A549 (cell line): ENCODE results near the gene TEN1. TPM values are rescaled to one million over a fixed set of nuclear protein-coding genes. Genes with fewer than 3 reads are reported as not detected.

Experiments
- ATAC-seq, 2 experiments: fragments of 200-7000 bp in 1 of 2; fragments of >200 bp in 1 of 2; cut with Nextera tagmentation in 1 of 2; cut with Tn5 transposase in 1 of 2; 3 replicates each; pipeline versions ENCODE4 v1.8.0 to v1.9.1; 2018 to 2020; ENCODE audit warnings: mild to moderate bottlenecking in 1 of 2, moderate library complexity in 1 of 2
- CTCF ChIA-PET: fragments of 300-600 bp; sonication (Branson Sonifier 250); formaldehyde crosslinking; extraction: SDS; loops from one replicate; lab custom pipeline; 2021; ENCODE audit warnings: antibody characterized with exemption, inconsistent platforms; lab: Yijun Ruan, JAX
- POLR2A ChIA-PET: fragments of 350-600 bp; formaldehyde crosslinking; extraction: SDS; loops from one replicate; lab custom pipeline; 2021; ENCODE audit warnings: antibody characterized with exemption, inconsistent platforms; lab: Yijun Ruan, JAX
- DNase-seq, 2 experiments: peaks; one replicate each; pipeline versions ENCODE4 v3.0.0 to v3.0.0-alpha.2; 2011 to 2016; ENCODE audit warnings: low read depth in 1 of 2, low spot score in 1 of 2
- FAIRE-seq: peaks from 2 replicates; lab custom pipeline; 2011; peaks lifted over from hg19 to GRCh38; lab: Jason Lieb, UNC
- H3K27ac ChIP-seq, 2 experiments: fragments of >200 bp; sonication (Bioruptor Twin); formaldehyde crosslinking; 3 replicates each; pipeline ENCODE4 v1.5.1; 2016 to 2017
- H3K4me1 ChIP-seq: fragments of >200 bp; sonication (Bioruptor Twin); formaldehyde crosslinking; 3 replicates; pipeline ENCODE4 v1.6.1; 2016
- H3K4me2 ChIP-seq: fragments of >200 bp; sonication (Bioruptor Twin); formaldehyde crosslinking; 3 replicates; pipeline ENCODE4 v1.6.1; 2016
- H3K4me3 ChIP-seq: fragments of >200 bp; sonication (Bioruptor Twin); formaldehyde crosslinking; 3 replicates; pipeline ENCODE4 v1.5.1; 2016
- H3K9me3 ChIP-seq: fragments of >200 bp; sonication (Bioruptor Twin); formaldehyde crosslinking; 3 replicates; pipeline ENCODE4 v1.6.1; 2016
- ATOH8 ChIP-seq: fragments of 250-450 bp; sonication (Bioruptor Pico); IDR thresholded peaks from 2 replicates; pipeline ENCODE4 v1.5.0; 2020; ENCODE audit warnings: low read depth, mild to moderate bottlenecking, moderate library complexity
- BCL3 ChIP-seq: fragments of >200 bp; sonication (Bioruptor Twin); formaldehyde crosslinking; IDR thresholded peaks from 3 replicates; pipeline ENCODE4 v1.6.1; 2016
- CBX8 ChIP-seq: fragments of 200-600 bp; sonication (generic); IDR thresholded peaks from 2 replicates; pipeline ENCODE4 v1.6.1; 2016
- CHD4 ChIP-seq: fragments of 200-600 bp; sonication (generic); IDR thresholded peaks from 2 replicates; pipeline ENCODE4 v1.6.1; 2016; ENCODE audit warnings: antibody characterized with exemption, mild to moderate bottlenecking, borderline replicate concordance
- HES2 ChIP-seq: fragments of >200 bp; sonication (Bioruptor Twin); formaldehyde crosslinking; IDR thresholded peaks from 2 replicates; pipeline ENCODE4 v1.6.1; 2016
- KDM1A ChIP-seq: fragments of 200-600 bp; sonication (generic); IDR thresholded peaks from 2 replicates; pipeline ENCODE4 v1.6.1; 2016; ENCODE audit warnings: low read depth, mild to moderate bottlenecking
- KDM5A ChIP-seq: fragments of 200-600 bp; sonication (generic); IDR thresholded peaks from 2 replicates; pipeline ENCODE4 v1.6.1; 2016; ENCODE audit warnings: antibody characterized with exemption, mild to moderate bottlenecking
- MAX ChIP-seq: IDR thresholded peaks from 2 replicates; pipeline ENCODE4 v1.6.1; 2012
- NPAS2 ChIP-seq: fragments of 250-450 bp; sonication (Bioruptor Pico); IDR thresholded peaks from 2 replicates; pipeline ENCODE4 v1.8.0; 2022; ENCODE audit warnings: mild to moderate bottlenecking, moderate library complexity, borderline replicate concordance
- PHF8 ChIP-seq: fragments of 200-600 bp; sonication (generic); IDR thresholded peaks from 2 replicates; pipeline ENCODE4 v1.6.1; 2016; ENCODE audit warnings: low read depth, mild to moderate bottlenecking, antibody characterized with exemption, moderate library complexity, borderline replicate concordance
- POLR2A ChIP-seq: IDR thresholded peaks from 2 replicates; pipeline ENCODE4 v1.6.1; 2012; ENCODE audit warnings: mild to moderate bottlenecking, low read length
- RCOR1 ChIP-seq: fragments of 150-350 bp; IDR thresholded peaks from 2 replicates; pipeline ENCODE4 v1.6.1; 2014; ENCODE audit warnings: antibody characterized with exemption, low read length, low read depth
- REST ChIP-seq: fragments of 200-600 bp; sonication (generic); IDR thresholded peaks from 2 replicates; pipeline ENCODE4 v1.6.1; 2016; ENCODE audit warnings: antibody characterized with exemption, mild to moderate bottlenecking, moderate library complexity
- RNF2 ChIP-seq: fragments of 200-600 bp; sonication (generic); IDR thresholded peaks from 2 replicates; pipeline ENCODE4 v1.6.1; 2016; ENCODE audit warnings: low read depth, mild to moderate bottlenecking, antibody characterized with exemption, moderate library complexity, borderline replicate concordance
- ZFP36 ChIP-seq: fragments of 450-650 bp; IDR thresholded peaks from 2 replicates; pipeline ENCODE4 v1.6.1; 2014; ENCODE audit warnings: borderline replicate concordance; ENCODE audit not compliant: partially characterized antibody
- ZNF302 ChIP-seq: fragments of 250-450 bp; sonication (Bioruptor Pico); IDR thresholded peaks from 2 replicates; pipeline ENCODE4 v1.9.0; 2021; ENCODE audit warnings: inconsistent platforms, mild to moderate bottlenecking, moderate library complexity
- WGBS: methylation state at CpG from one replicate; pipeline ENCODE4 v1.1.6; 2017; ENCODE audit errors: missing lambda C conversion rate; 5-methylcytosine and 5-hydroxymethylcytosine counted together
- polyA plus RNA-seq, 4 experiments: library from polyadenylated mRNA; depleted of rRNA in 3 of 4; stranded (reverse); fragments of >200 nt; fragmentation: RNase III in 1 of 4; extraction: RNeasy Plus Mini Kit Qiagen cat#74134 plus additional on column Dnase treatment in 1 of 4; gene quantifications; 2 replicates in 3 of 4; 3 replicates in 1 of 4; pipeline ENCODE4 v1.2.3, GENCODE V29; 2011 to 2017

The TEN1 gene
- polyA plus RNA-seq, 2 of the 4 experiments (the other 2 are of a cell fraction): 11.8 to 15.7 TPM

GRCh38 chr17:75975757-75976174, 3.3 kb upstream of the TEN1 start:
- Histone ChIP-seq H3K9me3 (no peaks in the 10 kb centered on the region), H3K4me1 (peaks cover 31% of the 10 kb centered on the region), H3K4me2 (peak overlapping the region; percentile 50), H3K4me3 (no peak overlapping the region), H3K27ac (peak overlapping the region in 1 of 2 experiments; percentile 0; a peak in 1 of 6 replicates)
- POLR2A ChIA-PET: no interaction called here
- no peak for ATAC-seq
- DNase-seq: no peak
- CTCF ChIA-PET: interaction anchor here (0.6 to 2.5 kb wide), 2 partner anchors 24 to 29 kb away, joined by 3 to 8 read pairs; no protein-coding TSS in a partner anchor
- no peak for FAIRE-seq
- TF ChIP-seq KDM5A: no peak
- TF ChIP-seq ZFP36: no peak
- no peak for TF ChIP-seq CBX8
- no peak for TF ChIP-seq BCL3
- TF ChIP-seq RNF2: no peak
- no peak for TF ChIP-seq KDM1A
- TF ChIP-seq MAX: no peak
- TF ChIP-seq REST: no peak
- TF ChIP-seq RCOR1: no peak
- no peak for TF ChIP-seq CHD4
- no peak for TF ChIP-seq NPAS2 (CRISPR knock-in tag)
- 67% methylated on average over 5 of the region's 5 CpGs for WGBS

- ChIA-PET POLR2A (no interaction called here), CTCF (interaction anchor here (0.6 to 2.5 kb wide), 5 partner anchors 8 to 303 kb away, joined by 3 to 8 read pairs (median 4); partner anchors contain the start of genes CDK3 and MRPL38)
- H3K9me3 ChIP-seq: no peaks in the 10 kb centered on the region
- peak overlapping the region; percentile 50 for H3K4me2 ChIP-seq
- DNase-seq: peak in 1 of 2 experiments; percentile 24
- H3K4me1 ChIP-seq: peaks cover 31% of the 10 kb centered on the region
- TF ChIP-seq ZNF302 (CRISPR knock-in tag) (no peak), ATOH8 (no peak), CHD4 (no peak), POLR2A (no peak), KDM5A (no peak), PHF8 (no peak), RNF2 (no peak), HES2 (no peak), CBX8 (no peak)
- H3K27ac ChIP-seq: peak overlapping the region in 1 of 2 experiments; percentile 0; a peak in 1 of 6 replicates
- H3K4me3 ChIP-seq: no peak overlapping the region
- ATAC-seq: no peak
- no peak for FAIRE-seq
- WGBS: 34% methylated on average over 9 of the region's 9 CpGs
Observed at GRCh38 chr17:75976175-75976848, 2.7 kb upstream of the TEN1 start.
